Right lobe of liver (tissue), 4 donors: ENCODE results near the gene PPARGC1A.

Source experiments
- CTCF ChIP-seq, 4 donors: fragments of 200-600 bp in 3 of 4; fragments of 450-650 bp in 1 of 4; IDR thresholded peaks; one replicate each; pipeline versions ENCODE4 v1.5.1 to v1.8.0; 2016 to 2022; ENCODE audit warnings: antibody characterized with exemption in 4 of 4, mild to moderate bottlenecking in 2 of 4
- POLR2A ChIP-seq: fragments of 450-650 bp; IDR thresholded peaks from one replicate; pipeline ENCODE4 v1.6.1; 2017; ENCODE audit warnings: antibody characterized with exemption, mild to moderate bottlenecking
- donor health status: DM: no; HTN: no; CAD: no.
- donor health status: DM: no; HTN: no; CAD: no.
- donor health status: DM: no; HTN: yes; CAD: no.

- no peak for TF ChIP-seq CTCF (IDR thresholded peaks at IDR 0.05)
- no peak for TF ChIP-seq POLR2A
Measured at GRCh38 chr4:23745377-23745776, 144.5 kb downstream of the PPARGC1A start.
